ENCODE measurements around the gene FAF1. TPM values are rescaled to one million over a fixed set of nuclear protein-coding genes. Genes with fewer than 3 reads are reported as not detected.
"Not testable (repeated sequence)": the region's sequence is repeated elsewhere in the genome, so short reads cannot be mapped to it uniquely, and the experiment has no call there.

FAF1 gene
- total RNA-seq, 4 donors from 2014 or later: 60.4 to 89.0 (median 67.8) TPM

GRCh38 chr1:50827546-50827945, 132.5 kb downstream of the FAF1 start:
- TF ChIP-seq POLR2A (IDR thresholded peaks at IDR 0.05) (no peak), CTCF (IDR thresholded peaks at IDR 0.05) (no peak), POLR2AphosphoS5 (IDR thresholded peaks at IDR 0.05) (no peak), EP300 (IDR thresholded peaks at IDR 0.05) (no peak)
- 90 to 99% methylated on average over 4 of the region's 4 CpGs for WGBS, 2 donors (ENCODE audit: low coverage in 1 of 2)
- no peaks in the 10 kb centered on the region for H3K36me3 ChIP-seq
- no peaks in the 10 kb centered on the region for H3K9me3 ChIP-seq
- no peak overlapping the region for H3K27ac ChIP-seq
- H3K4me3 ChIP-seq: no peak overlapping the region
- H3K4me1 ChIP-seq: peaks cover 0 to 20% (median 0%) of the 10 kb centered on the region in 3 donors
- no peaks in the 10 kb centered on the region for H3K27me3 ChIP-seq
- ATAC-seq: no peak

GRCh38 chr1:50826792-50827191, 133.3 kb downstream of the FAF1 start:
- 100% methylated on average over 4 of the region's 21 CpGs; no CpG with 5 or more reads in 1 of the 2 donors for WGBS, 2 donors (ENCODE audit: low coverage in 1 of 2)
- H3K9me3 ChIP-seq, H3K27ac ChIP-seq, ATAC-seq, H3K4me3 ChIP-seq, H3K27me3 ChIP-seq, H3K36me3 ChIP-seq: not testable (repeated sequence)
- H3K4me1 ChIP-seq: peaks cover 0 to 23% (median 0%) of the 10 kb centered on the region in 3 donors

DNA sequence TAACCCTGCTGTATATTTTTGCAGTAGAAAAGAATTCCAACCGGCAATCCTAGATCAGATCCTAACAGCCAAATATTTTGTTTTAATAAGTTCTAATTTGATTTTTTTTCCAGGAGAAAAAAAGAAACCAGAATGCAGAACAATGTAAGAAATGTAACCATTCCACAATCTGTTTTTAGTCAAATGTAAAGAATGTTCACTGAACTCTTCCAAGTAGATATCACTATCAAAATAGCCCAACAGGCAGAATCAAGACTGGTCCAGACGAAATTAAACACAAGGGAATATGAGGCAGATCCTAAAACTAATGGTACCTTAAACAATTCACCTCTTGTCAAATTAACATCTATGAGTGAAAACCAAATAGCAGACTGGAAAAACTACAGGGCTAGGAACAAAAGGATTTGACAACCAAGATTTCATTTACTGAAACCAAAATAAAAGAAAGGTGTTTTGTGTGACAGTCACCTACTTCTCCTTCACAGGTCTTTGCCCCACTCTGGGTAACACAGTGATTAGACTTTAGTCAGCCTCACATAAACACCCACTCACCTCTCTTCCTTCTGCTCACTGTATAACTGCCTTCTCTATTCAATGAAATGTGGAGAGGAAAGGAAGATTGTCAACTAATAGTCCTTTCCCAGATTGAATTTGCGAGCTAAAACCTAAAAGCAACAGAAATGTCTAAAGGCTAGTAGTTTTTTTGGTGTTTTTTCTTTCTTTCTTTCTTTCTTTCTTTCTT, 137.9 kb downstream of the FAF1 start:
- no peak for ATAC-seq
- Histone ChIP-seq H3K27ac (no peak overlapping the region), H3K36me3 (no peaks in the 10 kb centered on the region), H3K4me3 (no peak overlapping the region), H3K4me1 (peaks cover 0 to 15% (median 0%) of the 10 kb centered on the region in 3 donors), H3K9me3 (no peaks in the 10 kb centered on the region), H3K27me3 (no peaks in the 10 kb centered on the region)
- WGBS, 2 donors (ENCODE audit: low coverage in 1 of 2): 64 to 79% methylated on average over 2 to 3 of the region's 3 CpGs
- TF ChIP-seq POLR2A (IDR thresholded peaks at IDR 0.05): no peak
- TF ChIP-seq POLR2AphosphoS5 (IDR thresholded peaks at IDR 0.05): no peak
- TF ChIP-seq CTCF (IDR thresholded peaks at IDR 0.05): no peak
- TF ChIP-seq EP300 (IDR thresholded peaks at IDR 0.05): no peak

DNA sequence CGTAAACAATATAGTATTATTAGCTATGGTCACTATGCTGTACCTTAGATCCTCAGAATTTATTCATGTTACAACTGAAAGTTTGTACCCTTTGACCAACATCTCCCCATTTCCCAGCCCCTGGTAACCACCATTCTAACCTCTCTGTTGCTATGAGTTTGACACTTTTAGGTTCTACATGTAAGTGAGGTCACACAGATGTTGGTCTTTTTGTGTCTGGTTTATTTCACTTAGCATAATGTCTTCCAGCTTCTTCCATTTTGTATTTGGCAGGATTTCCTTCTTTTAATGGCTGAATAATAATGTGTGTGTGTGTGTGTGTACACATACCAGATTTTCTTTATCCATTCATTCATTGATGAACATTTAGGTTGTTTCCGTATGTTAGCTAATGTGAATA, 139.5 kb downstream of the FAF1 start:
- ATAC-seq: no peak
- H3K4me3 ChIP-seq: no peak overlapping the region
- H3K27me3 ChIP-seq: no peaks in the 10 kb centered on the region
- H3K27ac ChIP-seq: no peak overlapping the region
- TF ChIP-seq CTCF (IDR thresholded peaks at IDR 0.05) (no peak), EP300 (IDR thresholded peaks at IDR 0.05) (no peak), POLR2AphosphoS5 (IDR thresholded peaks at IDR 0.05) (no peak)
- 69 to 72% methylated on average over 2 of the region's 2 CpGs for WGBS, 2 donors (ENCODE audit: low coverage in 1 of 2)
- peaks cover 0 to 15% (median 0%) of the 10 kb centered on the region in 3 donors for H3K4me1 ChIP-seq
- no peaks in the 10 kb centered on the region for H3K9me3 ChIP-seq
- H3K36me3 ChIP-seq: no peaks in the 10 kb centered on the region

DNA sequence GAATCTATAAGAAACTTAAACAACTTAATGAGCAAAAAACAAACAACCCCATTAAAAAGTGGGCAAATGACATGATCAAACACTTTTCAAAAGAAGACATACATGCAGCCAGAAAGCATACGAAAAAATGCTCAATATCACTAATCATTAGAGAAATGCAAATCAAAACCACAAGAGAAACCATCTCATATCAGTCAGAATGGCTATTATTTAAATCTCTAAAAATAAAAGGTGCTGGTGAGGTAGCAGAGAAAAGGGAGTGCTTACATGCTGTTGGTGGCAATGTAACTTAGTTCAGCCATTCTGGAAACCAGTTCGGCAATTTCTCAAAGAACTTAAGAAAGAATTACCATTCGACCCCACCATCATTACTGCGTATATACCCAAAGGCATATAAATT, 147.7 kb downstream of the FAF1 start:
- ATAC-seq: no peak
- Histone ChIP-seq H3K27me3 (no peaks in the 10 kb centered on the region), H3K27ac (no peak overlapping the region), H3K36me3 (no peaks in the 10 kb centered on the region), H3K9me3 (no peaks in the 10 kb centered on the region), H3K4me1 (no peaks in the 10 kb centered on the region), H3K4me3 (no peak overlapping the region)
- TF ChIP-seq EP300 (IDR thresholded peaks at IDR 0.05) (no peak), POLR2A (IDR thresholded peaks at IDR 0.05) (no peak), CTCF (IDR thresholded peaks at IDR 0.05) (no peak), POLR2AphosphoS5 (IDR thresholded peaks at IDR 0.05) (no peak)
- 92 to 93% methylated on average over 3 to 4 of the region's 4 CpGs for WGBS, 2 donors (ENCODE audit: low coverage in 1 of 2)
